GM18508 (cell line): ENCODE results near the gene UBE3A.

Experiments used
- ATAC-seq: cut with Tn5 transposase; IDR thresholded peaks from one replicate; pipeline ENCODE4 v1.9.1; 2021; ENCODE audit warnings: moderate number of reproducible peaks; ENCODE audit not compliant: insufficient read depth, unreplicated experiment

The UBE3A gene

GRCh38 chr15:25407950-25408349 lies 30.9 kb downstream of the UBE3A start:
- no peak for ATAC-seq

GRCh38 chr15:25406846-25407245 lies 32.0 kb downstream of the UBE3A start:
- ATAC-seq = no peak

- no peak for ATAC-seq
Observed at GRCh38 chr15:25406261-25406660, 32.6 kb downstream of the UBE3A start.

GRCh38 chr15:25403771-25404170 lies 35.1 kb downstream of the UBE3A start:
- no peak for ATAC-seq

GRCh38 chr15:25402342-25402741 lies 36.5 kb downstream of the UBE3A start:
- no peak for ATAC-seq

- ATAC-seq = no peak
Observed at GRCh38 chr15:25401501-25401900, 37.3 kb downstream of the UBE3A start.

GRCh38 chr15:25397100-25397499 lies 41.7 kb downstream of the UBE3A start:
- no peak for ATAC-seq

- no peak for ATAC-seq
Observed at GRCh38 chr15:25394898-25395297, 43.9 kb downstream of the UBE3A start.

- ATAC-seq = no peak
Observed at GRCh38 chr15:25392806-25393205, 46.0 kb downstream of the UBE3A start.

- ATAC-seq = no peak
Observed at GRCh38 chr15:25391971-25392721, 46.7 kb downstream of the UBE3A start.

- ATAC-seq = no peak
Observed at GRCh38 chr15:25385986-25386385, 52.8 kb downstream of the UBE3A start.

GRCh38 chr15:25381579-25381978 lies 57.2 kb downstream of the UBE3A start:
- ATAC-seq = no peak

- no peak for ATAC-seq
Observed at GRCh38 chr15:25378501-25378901, 60.3 kb downstream of the UBE3A start.

GRCh38 chr15:25375557-25375956 lies 63.3 kb downstream of the UBE3A start:
- no peak for ATAC-seq

GRCh38 chr15:25374143-25374542 lies 64.7 kb downstream of the UBE3A start:
- ATAC-seq = no peak

GRCh38 chr15:25372298-25372697 lies 66.5 kb downstream of the UBE3A start:
- ATAC-seq = no peak

- ATAC-seq = no peak
Observed at GRCh38 chr15:25368850-25369249, 70.0 kb downstream of the UBE3A start.

GRCh38 chr15:25366058-25366457 lies 72.8 kb downstream of the UBE3A start:
- no peak for ATAC-seq

- no peak for ATAC-seq
Observed at GRCh38 chr15:25362545-25362944, 76.3 kb downstream of the UBE3A start.

- ATAC-seq = no peak
Observed at GRCh38 chr15:25347707-25348106, 91.1 kb downstream of the UBE3A start.

- no peak for ATAC-seq
Observed at GRCh38 chr15:25346371-25346770, 92.5 kb downstream of the UBE3A start.

GRCh38 chr15:25345943-25346342 lies 92.9 kb downstream of the UBE3A start:
- ATAC-seq = no peak
